Measurements from ENCODE around the gene ZBTB48. TPM values are rescaled to one million over a fixed set of nuclear protein-coding genes. Genes with fewer than 3 reads are reported as not detected.
A peak's percentile ranks its signal among the peaks of the same experiment; 100 is the strongest.

ZBTB48 gene
- total RNA-seq, 1 donor from 2014 or later: 9.1 TPM

DNA sequence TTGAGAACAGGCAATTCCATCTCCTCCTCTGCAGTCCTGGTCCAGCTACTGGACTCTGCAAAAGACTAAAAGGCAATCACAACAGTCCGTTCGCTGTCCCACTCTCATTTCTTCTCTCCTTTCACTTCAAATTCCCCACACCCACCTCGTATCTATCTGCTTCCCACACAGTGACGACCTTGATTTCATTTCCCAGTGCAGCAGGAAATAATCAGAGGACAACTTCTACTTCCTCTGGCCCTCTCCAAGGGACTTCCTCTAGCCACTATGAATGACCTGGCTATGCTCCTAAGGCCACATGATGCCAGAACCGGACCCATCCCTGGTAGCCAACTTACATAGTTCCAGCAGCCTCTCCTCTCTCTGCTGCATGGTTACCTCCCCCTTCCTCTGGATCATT lies 33.5 kb upstream of the ZBTB48 start:
- H3K27ac ChIP-seq: no peak overlapping the region
- H3K9me3 ChIP-seq: no peaks in the 10 kb centered on the region
- DNase-seq (ENCODE audit: extremely low spot score in 2 of 2): no peak
- no peak overlapping the region for H3K4me3 ChIP-seq
- peaks cover 6% of the 10 kb centered on the region for H3K4me1 ChIP-seq
- TF ChIP-seq, protein P1, sequence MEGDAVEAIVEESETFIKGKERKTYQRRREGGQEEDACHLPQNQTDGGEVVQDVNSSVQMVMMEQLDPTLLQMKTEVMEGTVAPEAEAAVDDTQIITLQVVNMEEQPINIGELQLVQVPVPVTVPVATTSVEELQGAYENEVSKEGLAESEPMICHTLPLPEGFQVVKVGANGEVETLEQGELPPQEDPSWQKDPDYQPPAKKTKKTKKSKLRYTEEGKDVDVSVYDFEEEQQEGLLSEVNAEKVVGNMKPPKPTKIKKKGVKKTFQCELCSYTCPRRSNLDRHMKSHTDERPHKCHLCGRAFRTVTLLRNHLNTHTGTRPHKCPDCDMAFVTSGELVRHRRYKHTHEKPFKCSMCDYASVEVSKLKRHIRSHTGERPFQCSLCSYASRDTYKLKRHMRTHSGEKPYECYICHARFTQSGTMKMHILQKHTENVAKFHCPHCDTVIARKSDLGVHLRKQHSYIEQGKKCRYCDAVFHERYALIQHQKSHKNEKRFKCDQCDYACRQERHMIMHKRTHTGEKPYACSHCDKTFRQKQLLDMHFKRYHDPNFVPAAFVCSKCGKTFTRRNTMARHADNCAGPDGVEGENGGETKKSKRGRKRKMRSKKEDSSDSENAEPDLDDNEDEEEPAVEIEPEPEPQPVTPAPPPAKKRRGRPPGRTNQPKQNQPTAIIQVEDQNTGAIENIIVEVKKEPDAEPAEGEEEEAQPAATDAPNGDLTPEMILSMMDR (IDR thresholded peaks at IDR 0.05): no peak
- TF ChIP-seq POLR2A (IDR thresholded peaks at IDR 0.05): no peak
- TF ChIP-seq POLR2AphosphoS5 (IDR thresholded peaks at IDR 0.05; ENCODE audit: insufficient read depth in 1 of 2, low read depth in 1 of 2): no peak
- intact Hi-C loops (cut with DNase I): no loop called here
- H3K27me3 ChIP-seq: no peaks in the 10 kb centered on the region
- peaks cover 0 to 76% of the 10 kb centered on the region in 2 donors for H3K36me3 ChIP-seq

DNA sequence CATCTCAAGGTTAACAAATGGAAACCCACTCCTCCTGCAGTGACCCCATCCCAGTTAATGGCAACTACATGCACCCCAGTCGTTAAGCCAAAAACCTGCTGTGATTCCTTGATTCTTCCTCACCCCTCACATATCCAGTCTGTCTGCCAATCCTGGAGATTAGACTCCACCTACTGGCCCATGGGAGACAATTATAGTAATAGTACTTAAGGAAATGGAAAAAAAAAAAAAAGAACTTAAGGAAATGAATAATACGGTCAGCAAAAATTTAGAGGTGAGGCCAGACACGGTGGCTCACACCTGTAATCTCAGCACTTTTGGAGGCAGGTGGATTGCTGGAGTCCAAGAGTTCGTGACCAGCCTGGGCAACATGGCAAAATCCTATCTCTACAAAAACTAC lies 32.5 kb upstream of the ZBTB48 start:
- Histone ChIP-seq H3K4me1 (peaks cover 6% of the 10 kb centered on the region), H3K27me3 (no peaks in the 10 kb centered on the region), H3K4me3 (no peak overlapping the region), H3K36me3 (peaks cover 0 to 67% of the 10 kb centered on the region in 2 donors), H3K27ac (no peak overlapping the region), H3K9me3 (no peaks in the 10 kb centered on the region)
- DNase-seq (ENCODE audit: extremely low spot score in 2 of 2): no peak
- no peak for TF ChIP-seq POLR2A (IDR thresholded peaks at IDR 0.05)
- TF ChIP-seq, protein P1 (IDR thresholded peaks at IDR 0.05): no peak
- TF ChIP-seq POLR2AphosphoS5 (IDR thresholded peaks at IDR 0.05; ENCODE audit: insufficient read depth in 1 of 2, low read depth in 1 of 2): no peak
- intact Hi-C loops (cut with DNase I): no loop called here

DNA sequence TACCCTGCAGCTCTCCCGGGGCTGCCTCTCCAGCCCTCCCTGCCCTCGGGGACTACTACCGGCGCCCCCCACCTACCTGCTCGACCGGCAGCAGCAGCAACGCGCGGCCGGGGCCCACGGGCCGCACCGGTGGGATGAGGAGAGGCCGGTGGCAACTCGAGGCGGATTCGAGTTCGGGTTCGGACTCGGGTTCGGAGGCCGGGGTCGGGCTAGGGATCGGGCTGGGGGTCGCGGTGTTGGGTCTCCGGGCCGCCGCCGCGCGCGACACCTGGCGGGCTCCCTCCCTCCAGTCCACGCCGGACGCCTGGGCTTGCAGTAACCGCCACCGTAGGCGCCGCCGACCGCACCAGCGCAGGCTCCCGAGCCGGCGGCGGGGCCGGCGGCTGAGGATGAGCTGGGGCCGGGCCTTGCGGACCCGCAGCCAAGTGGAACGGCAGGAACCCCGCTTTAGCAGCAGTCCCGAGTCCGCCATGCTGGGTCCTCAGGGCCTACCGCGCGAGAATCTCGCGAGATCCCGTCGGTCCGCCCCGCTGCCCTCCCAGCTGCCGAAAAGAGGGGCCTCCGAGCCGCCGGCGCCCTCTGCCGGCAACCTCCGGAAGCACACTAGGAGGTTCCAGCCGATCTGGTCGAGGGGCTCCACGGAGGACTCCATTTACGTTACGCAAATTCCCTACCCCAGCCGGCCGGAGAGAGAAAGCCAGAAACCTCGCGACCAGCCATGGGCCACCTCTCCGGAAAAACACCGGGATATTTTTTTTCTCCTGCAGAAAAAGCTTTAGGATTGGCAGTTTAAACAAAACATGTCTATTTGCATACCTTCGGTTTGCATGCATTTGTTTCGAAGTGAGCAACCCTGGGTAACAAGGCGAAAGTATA lies 25.5 kb upstream of the ZBTB48 start, which contains the start of gene NOL9:
Gene NOL9, minus strand, starts transcription at position 483 of the 876 bp plus-strand sequence. Its CDS starts 11 bp downstream, at position 472.
- intact Hi-C loops (cut with DNase I): no loop called here
- DNase-seq (ENCODE audit: extremely low spot score in 2 of 2): no peak
- TF ChIP-seq, protein P1 (IDR thresholded peaks at IDR 0.05): peak; percentile 84 to 95 (median 94)
- peak; percentile 72 to 87 for TF ChIP-seq POLR2AphosphoS5 (IDR thresholded peaks at IDR 0.05; ENCODE audit: insufficient read depth in 1 of 2, low read depth in 1 of 2)
- TF ChIP-seq POLR2A (IDR thresholded peaks at IDR 0.05): peak in 1 of 2 donors; percentile 21
- Histone ChIP-seq H3K9me3 (no peaks in the 10 kb centered on the region), H3K36me3 (peaks cover 0 to 14% of the 10 kb centered on the region in 2 donors), H3K27ac (peak within 1 kb of the TSS; percentile 73), H3K4me3 (peak within 1 kb of the TSS; percentile 100), H3K4me1 (peaks cover 24% of the 10 kb centered on the region), H3K27me3 (no peaks in the 10 kb centered on the region)

DNA sequence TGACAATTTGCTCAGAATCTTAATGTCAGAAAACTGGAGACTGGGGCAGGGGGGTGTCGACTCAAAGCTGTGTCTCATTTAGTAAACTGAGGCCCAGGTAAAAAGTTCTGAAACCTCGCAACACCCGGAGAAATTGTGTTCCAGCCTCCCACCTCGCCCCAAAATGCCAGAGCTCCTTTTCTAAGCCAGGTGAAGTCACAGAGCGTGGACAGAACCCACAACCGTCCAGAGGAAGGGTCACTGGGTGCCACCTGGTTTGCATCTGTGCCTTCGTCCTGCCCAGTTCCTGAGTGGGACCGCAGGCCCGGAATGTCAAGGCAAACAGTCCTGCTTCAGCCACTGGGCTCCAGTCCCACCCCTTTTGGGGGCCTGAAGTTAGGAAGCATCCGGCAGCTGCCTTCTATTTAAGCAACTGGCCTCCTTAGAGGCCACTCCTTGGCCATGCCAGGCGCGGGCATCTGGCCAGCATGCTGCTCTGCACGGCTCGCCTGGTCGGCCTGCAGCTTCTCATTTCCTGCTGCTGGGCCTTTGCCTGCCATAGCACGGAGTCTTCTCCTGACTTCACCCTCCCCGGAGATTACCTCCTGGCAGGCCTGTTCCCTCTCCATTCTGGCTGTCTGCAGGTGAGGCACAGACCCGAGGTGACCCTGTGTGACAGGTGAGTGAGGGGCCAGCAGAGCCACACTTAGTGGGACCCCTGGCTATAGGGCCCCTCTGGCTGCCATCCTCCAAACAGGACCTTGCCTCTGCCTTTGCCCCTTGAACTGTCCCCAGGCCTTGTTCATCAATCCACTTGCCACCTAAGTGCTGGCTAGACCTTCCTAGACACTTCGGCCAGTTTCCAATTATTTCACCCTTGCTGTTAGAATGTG lies 24.7 kb upstream of the ZBTB48 start, which contains the start of gene TAS1R1:
Gene TAS1R1, plus strand, starts transcription at position 401 of the 872 bp plus-strand sequence. Its CDS starts 67 bp downstream, at position 468.
- H3K4me1 ChIP-seq: peaks cover 24% of the 10 kb centered on the region
- intact Hi-C loops (cut with DNase I): loop anchor here (5.0 kb wide), 1 partner anchor 92 kb away; no protein-coding TSS in a partner anchor
- peaks cover 0 to 5% of the 10 kb centered on the region in 2 donors for H3K36me3 ChIP-seq
- peak within 1 kb of the TSS; percentile 73 for H3K27ac ChIP-seq
- no peak for TF ChIP-seq POLR2A (IDR thresholded peaks at IDR 0.05)
- TF ChIP-seq POLR2AphosphoS5 (IDR thresholded peaks at IDR 0.05; ENCODE audit: insufficient read depth in 1 of 2, low read depth in 1 of 2): no peak
- TF ChIP-seq, protein P1 (IDR thresholded peaks at IDR 0.05): no peak
- no peaks in the 10 kb centered on the region for H3K9me3 ChIP-seq
- no peaks in the 10 kb centered on the region for H3K27me3 ChIP-seq
- no peak for DNase-seq (ENCODE audit: extremely low spot score in 2 of 2)
- H3K4me3 ChIP-seq: peak within 1 kb of the TSS; percentile 100
